ENCODE results near the gene RANGAP1.

RANGAP1 gene

DNA sequence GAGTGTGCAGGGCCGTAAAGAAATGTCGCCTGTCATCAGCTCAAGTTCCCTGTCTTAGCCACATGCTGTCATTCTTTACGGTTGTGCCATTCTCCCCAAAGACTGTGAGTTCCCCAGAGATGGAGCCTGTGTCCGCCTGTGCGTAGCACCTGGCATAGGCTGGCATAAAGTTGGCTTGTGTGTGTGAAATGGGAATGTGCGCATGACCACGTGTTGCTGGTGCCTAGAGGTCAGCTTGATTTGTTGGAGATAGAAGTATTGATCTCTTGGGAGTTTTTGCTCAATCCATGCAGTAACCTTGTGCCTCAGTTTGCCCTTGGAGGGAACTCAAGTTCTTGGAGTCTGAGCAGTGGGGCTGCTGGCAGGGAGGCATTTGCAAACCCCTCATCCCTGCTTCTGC, 54.6 kb downstream of the RANGAP1 start:
- DNase-seq, result no peak

DNA sequence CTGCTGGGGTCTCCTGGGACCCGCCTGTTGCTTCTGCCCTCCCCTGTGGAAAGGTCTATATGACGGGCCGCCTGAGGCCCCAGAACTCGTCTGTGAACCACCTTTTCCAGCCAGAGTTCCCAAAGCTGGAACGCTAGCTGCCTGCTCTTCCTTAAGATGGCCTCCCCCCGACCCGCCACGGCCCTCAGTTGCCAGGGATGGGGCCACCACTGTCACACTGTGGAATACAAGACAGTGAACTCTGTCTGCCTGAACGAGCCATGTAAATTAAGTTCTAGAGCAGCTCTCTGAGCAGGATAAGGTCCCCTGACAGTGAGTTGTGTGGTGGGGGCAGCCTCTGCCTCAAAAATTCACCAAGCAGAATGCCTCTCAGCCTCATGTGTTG, 55.6 kb downstream of the RANGAP1 start:
- DNase-seq, result no peak

- no peak for DNase-seq
Observed at GRCh38 chr22:41229730-41230400, 56.1 kb downstream of the RANGAP1 start.

DNA sequence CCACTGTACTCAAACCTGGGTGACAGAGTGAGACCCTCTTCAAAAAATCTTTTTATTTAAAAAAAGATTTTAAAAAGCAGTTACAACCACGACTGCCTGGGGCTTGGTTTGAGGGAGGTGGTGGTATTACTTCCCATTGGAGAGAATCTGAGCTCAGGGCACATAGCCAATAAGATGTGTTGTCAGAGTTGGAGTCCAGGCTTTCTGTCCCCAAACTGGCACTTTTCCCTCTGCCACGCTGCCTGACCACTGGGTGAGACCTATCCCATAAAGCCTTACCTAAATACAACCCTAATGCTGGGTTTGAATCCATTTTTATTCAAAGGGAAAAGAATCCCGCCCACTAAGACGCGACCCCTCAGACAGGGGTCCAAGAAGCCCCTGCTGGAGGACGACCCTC, 56.8 kb downstream of the RANGAP1 start:
- no peak for DNase-seq

- peak; percentile 20 to 50 for DNase-seq
Observed at GRCh38 chr22:41226723-41227655, 59.0 kb downstream of the RANGAP1 start.

GRCh38 chr22:41223535-41223934, 62.5 kb downstream of the RANGAP1 start:
- DNase-seq, result no peak

GRCh38 chr22:41222846-41223507, 63.0 kb downstream of the RANGAP1 start:
- DNase-seq, result no peak

DNA sequence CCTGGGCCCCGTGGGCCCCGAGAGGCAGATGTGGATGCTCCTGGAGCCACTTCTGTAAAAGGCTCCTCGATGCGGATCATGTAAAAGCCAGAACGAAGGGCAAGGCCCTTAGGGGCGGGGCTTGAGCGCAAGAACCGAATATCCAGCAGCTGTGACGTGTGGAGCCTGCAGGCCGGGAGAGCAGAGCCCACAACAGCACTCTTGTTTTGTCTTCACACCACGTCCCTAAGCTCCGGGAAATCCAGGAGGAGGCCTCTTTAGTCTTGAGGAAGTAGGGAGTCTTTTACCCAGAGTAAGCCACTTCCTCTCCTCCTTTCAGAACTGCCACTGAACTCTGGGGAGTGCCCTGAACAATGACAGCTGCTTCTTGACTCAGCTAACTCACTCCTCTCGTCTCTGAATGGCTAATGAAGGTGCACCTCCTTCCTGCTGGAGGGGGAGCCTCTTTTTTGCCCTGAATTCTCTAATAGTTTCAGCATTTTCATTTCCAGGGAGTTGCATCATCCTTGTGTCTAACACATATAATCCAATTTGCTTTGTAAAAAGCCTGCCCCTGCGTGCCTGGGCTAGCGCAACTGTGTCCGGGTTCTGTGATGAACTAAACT, 68.3 kb downstream of the RANGAP1 start:
- peak; percentile 85 to 93 for DNase-seq

GRCh38 chr22:41216984-41217383, 69.0 kb downstream of the RANGAP1 start:
- peak in 1 of 2 donors; percentile 7 for DNase-seq

DNA sequence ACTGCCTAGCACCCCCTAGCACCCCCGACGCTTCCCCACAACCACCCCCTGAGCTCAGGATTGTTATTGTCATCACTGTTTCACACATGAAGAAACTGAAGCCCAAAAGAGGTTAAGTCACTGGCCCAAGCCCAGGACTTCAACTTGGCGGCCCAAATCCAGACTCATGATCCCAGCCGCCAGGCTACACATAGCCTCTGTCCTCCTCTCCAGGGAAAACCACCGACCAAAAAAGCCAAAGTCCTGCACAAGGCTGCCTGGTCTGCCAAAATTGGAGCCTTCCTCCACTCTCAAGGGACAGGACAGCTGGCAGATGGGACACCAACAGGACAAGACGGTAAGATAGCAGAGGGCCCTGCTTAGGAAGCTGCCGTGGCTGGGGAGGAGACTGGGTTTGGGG, 70.1 kb downstream of the RANGAP1 start:
- no peak for DNase-seq

DNA sequence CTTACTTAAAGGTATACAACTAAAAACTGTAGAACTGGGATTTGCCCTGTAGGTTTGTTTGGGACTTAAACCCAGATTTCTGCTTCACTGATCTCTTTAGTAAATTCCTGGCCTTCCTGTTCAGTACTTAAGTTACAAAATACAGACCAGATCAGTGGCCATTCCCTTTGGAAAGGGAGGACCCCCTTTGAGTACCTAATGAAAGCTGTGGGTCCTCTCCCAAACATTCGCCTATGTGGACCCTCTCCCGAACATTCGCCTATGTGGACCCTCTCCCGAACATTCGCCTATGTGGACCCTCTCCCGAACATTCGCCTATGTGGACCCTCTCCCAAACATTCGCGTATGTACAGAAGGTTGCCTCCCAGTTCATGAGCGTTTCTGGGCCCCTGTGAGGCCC, 70.6 kb downstream of the RANGAP1 start:
- DNase-seq, result no peak

DNA sequence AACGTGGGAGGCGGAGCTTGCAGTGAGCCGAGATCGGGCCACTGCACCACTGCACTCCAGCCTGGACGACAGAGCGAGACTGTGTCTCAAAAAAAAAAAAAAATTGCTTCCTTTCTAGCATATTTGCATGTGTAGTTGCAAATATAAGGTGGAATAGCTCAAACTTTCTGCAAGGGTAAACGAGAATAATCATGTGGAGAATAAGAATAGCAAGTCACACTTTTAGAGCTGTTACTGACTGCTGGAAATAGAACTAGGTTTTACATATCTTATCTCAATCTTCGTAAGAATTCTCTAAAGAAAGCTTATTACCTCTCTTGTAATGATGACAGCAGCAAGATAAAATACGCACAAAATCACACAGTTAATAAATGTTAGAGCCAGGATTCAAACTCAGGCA, 79.3 kb downstream of the RANGAP1 start:
- no peak for DNase-seq

DNA sequence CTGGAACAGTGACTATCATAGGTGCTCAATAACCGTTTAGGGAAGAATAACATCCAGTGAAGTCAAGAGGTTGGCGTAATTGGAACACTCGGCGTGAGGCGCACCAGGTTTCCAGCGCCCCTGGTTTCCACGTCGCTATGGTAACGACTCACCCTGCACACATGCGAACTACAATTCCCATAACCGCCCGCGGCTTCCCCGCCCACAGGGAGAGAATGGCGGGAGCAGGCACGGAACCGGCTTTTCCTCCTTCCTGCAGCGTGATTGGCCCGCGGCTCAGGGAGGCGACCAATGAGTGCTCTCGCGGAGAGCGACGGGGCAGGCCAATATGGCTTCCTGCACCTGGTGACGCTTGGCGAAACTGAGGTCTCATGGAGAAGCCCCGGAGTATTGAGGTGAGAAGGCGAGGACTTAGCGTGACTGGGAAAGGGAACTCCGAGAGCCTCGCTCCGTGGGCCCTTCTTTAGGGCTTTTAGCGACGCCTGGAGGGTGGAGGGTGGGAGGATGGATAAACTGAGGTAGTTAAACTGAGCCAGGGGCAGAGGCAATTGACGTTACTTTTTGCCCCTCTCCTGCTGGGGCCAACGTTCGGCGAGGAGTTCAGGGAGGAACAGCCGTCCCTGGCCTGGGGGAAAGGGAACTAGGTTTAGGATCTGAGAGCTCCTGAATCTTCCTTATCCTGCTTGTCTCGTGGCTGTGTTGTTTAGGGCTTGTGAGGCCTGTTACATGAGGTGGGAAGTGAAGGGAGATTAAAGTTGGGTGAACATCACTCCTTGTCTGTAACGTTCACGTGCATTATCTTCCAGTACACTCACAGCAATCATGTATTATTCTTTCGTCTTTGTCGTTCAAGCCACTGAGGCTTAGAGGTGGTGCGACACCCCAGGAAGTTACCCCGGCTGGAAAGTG, 80.7 kb downstream of the RANGAP1 start, which contains the start of gene L3MBTL2:
L3MBTL2 (plus strand) TSS at position 321 of the 909 bp plus-strand sequence; CDS start at position 372, 51 bp downstream.
- DNase-seq, result peak; percentile 95 to 96

GRCh38 chr22:41204066-41204465, 81.9 kb downstream of the RANGAP1 start:
- DNase-seq, result no peak

- DNase-seq, result no peak
Observed at GRCh38 chr22:41203118-41203517, 82.9 kb downstream of the RANGAP1 start.

DNA sequence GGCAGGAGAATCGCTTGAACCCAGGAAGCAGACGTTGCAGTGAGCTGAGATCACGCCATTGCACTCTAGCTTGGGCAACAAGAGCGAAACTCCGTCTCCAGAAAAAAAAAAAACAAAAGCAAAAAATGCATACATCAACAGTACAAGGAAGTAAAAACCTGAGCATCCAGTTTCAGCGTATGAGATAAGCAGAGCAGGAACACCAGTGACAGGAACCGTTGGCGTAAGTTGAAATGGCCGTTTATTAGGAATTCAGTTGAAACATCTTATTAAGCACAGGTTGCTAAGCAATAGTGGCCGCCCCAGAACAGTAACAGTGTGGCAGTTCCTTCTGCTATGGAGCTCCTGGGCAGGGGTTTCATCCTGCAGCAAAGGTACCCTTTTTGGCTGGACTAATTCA, 84.8 kb downstream of the RANGAP1 start:
- peak; percentile 10 to 19 for DNase-seq

DNA sequence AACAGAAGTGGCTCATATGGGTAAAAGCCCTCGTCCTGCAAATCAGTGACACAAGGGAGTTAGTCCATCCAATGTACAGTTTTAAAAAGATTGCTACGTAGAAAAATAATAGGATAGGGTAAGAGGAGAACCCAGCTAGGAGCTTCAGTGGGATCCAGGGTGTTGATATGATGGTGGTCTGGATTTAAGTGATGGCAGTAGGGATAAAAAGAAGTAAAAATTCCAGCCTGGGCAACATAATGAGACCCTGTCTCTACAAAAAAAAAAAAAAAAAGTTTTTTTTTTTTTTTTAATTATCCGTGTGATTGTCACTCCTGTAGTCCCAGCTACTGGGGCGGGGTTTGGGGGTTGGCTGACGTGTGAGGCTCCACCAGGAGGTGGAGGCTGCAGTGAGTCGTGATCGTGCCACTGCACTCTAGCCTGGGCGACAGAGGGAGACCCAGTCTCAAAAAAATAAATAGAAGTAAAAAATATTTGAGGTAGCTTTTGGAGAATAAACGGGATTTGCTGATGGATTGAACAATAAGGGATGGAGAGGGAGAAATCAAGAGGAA, 87.9 kb downstream of the RANGAP1 start:
- peak in 1 of 2 donors; percentile 24 for DNase-seq

GRCh38 chr22:41197038-41197972, 88.7 kb downstream of the RANGAP1 start:
- DNase-seq, result peak; percentile 67 to 84
